ENCODE measurements around the gene FTSJ3. TPM values are rescaled to one million over a fixed set of nuclear protein-coding genes. Genes with fewer than 3 reads are reported as not detected.
A peak's percentile ranks its signal among the peaks of the same experiment; 100 is the strongest.

The FTSJ3 gene
- total and polyA plus RNA-seq, 11 donors: 12.5 to 46.5 (median 25.7) TPM

DNA sequence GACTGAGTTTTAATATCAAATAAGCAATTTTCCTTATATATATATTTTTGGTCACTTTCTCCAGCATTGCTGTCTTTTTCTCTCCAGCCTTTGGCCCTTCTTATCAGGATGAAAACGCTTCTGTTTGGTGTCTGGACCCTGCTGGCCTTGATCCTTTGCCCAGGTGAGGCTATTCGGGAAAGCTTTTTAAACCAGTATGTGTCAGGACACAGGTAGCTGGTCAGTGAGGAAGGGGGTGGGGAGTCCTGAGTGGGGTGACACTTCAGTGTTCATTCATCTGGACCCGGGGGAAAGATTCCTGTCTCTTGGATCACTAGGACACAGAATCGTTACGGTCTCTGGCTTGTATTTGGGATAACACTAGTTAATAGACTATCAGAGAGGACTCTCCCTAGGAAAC lies 27.2 kb upstream of the FTSJ3 start:
- 74 to 86% (median 83%) methylated on average over 5 of the region's 5 CpGs for WGBS, 4 donors
- H3K36me3 ChIP-seq: no peaks in the 10 kb centered on the region
- intact Hi-C loops (cut with DNase I): no loop called here

DNA sequence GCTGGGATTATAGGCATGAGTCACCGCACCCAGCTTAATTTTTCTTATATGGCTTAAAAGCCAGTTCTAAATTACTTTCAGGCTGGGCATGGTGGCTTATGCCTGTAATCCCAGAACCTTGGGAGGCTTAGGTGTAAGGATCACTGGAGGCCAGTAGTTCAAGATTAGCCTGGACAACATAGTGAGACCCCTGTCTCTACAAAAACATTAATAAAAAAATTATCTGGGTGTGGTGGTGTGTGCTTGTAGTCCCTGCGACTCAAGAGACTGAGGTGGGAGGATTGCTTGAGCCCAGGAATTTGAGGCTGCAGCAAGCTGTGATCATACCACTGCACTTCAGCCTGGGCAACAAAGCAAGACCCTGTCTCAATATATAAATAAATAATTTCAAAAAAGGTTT lies 25.8 kb upstream of the FTSJ3 start:
- TF ChIP-seq, protein P1, sequence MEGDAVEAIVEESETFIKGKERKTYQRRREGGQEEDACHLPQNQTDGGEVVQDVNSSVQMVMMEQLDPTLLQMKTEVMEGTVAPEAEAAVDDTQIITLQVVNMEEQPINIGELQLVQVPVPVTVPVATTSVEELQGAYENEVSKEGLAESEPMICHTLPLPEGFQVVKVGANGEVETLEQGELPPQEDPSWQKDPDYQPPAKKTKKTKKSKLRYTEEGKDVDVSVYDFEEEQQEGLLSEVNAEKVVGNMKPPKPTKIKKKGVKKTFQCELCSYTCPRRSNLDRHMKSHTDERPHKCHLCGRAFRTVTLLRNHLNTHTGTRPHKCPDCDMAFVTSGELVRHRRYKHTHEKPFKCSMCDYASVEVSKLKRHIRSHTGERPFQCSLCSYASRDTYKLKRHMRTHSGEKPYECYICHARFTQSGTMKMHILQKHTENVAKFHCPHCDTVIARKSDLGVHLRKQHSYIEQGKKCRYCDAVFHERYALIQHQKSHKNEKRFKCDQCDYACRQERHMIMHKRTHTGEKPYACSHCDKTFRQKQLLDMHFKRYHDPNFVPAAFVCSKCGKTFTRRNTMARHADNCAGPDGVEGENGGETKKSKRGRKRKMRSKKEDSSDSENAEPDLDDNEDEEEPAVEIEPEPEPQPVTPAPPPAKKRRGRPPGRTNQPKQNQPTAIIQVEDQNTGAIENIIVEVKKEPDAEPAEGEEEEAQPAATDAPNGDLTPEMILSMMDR (IDR thresholded peaks at IDR 0.05): no peak
- no peak for TF ChIP-seq POLR2A (IDR thresholded peaks at IDR 0.05)
- Histone ChIP-seq H3K4me3 (no peak overlapping the region), H3K9me3 (no peaks in the 10 kb centered on the region), H3K27me3 (no peaks in the 10 kb centered on the region), H3K4me1 (peaks cover 0 to 12% (median 5%) of the 10 kb centered on the region in 12 donors), H3K36me3 (no peaks in the 10 kb centered on the region), H3K27ac (no peak overlapping the region)
- no peak for DNase-seq
- WGBS, 4 donors: 87 to 95% (median 92%) methylated on average over 2 of the region's 2 CpGs
- intact Hi-C loops (cut with DNase I): no loop called here
- ATAC-seq: no peak

More for the DNA sequence above, 27.2 kb upstream of the FTSJ3 start:
- ATAC-seq (no peak), DNase-seq (no peak)
- no peak overlapping the region for H3K4me3 ChIP-seq
- no peaks in the 10 kb centered on the region for H3K9me3 ChIP-seq
- no peaks in the 10 kb centered on the region for H3K27me3 ChIP-seq
- TF ChIP-seq POLR2A (IDR thresholded peaks at IDR 0.05): no peak
- H3K4me1 ChIP-seq: no peaks in the 10 kb centered on the region
- H3K27ac ChIP-seq: no peak overlapping the region

DNA sequence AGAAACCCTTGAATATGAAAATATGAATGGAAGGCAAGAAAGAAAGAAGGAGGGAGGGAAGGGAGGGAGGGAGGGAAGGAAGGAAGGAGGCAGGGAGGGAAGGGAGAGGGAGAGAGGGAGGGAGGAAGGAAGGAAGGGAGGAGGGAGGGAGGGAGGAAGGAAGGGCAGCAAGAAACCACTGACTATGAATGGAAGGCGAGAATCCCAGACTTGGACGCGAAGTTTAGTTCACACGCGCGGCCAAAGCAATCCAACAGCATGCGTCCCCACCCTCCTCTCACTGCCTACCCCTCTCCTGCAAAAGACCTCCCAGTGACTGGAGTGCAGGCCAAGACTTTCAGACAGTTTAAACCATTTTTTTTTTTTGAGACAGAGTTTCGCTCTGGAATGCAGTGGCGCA lies 22.9 kb upstream of the FTSJ3 start:
- TF ChIP-seq, protein P1 (IDR thresholded peaks at IDR 0.05): no peak
- TF ChIP-seq POLR2A (IDR thresholded peaks at IDR 0.05): no peak
- H3K9me3 ChIP-seq: no peaks in the 10 kb centered on the region
- H3K4me1 ChIP-seq: peaks cover 0 to 12% (median 5%) of the 10 kb centered on the region in 12 donors
- WGBS, 4 donors: 66 to 78% (median 73%) methylated on average over 9 of the region's 9 CpGs
- ATAC-seq (no peak), DNase-seq (no peak)
- H3K27me3 ChIP-seq: no peaks in the 10 kb centered on the region
- intact Hi-C loops (cut with DNase I): no loop called here
- H3K36me3 ChIP-seq: no peaks in the 10 kb centered on the region
- no peak overlapping the region for H3K4me3 ChIP-seq
- no peak overlapping the region for H3K27ac ChIP-seq

DNA sequence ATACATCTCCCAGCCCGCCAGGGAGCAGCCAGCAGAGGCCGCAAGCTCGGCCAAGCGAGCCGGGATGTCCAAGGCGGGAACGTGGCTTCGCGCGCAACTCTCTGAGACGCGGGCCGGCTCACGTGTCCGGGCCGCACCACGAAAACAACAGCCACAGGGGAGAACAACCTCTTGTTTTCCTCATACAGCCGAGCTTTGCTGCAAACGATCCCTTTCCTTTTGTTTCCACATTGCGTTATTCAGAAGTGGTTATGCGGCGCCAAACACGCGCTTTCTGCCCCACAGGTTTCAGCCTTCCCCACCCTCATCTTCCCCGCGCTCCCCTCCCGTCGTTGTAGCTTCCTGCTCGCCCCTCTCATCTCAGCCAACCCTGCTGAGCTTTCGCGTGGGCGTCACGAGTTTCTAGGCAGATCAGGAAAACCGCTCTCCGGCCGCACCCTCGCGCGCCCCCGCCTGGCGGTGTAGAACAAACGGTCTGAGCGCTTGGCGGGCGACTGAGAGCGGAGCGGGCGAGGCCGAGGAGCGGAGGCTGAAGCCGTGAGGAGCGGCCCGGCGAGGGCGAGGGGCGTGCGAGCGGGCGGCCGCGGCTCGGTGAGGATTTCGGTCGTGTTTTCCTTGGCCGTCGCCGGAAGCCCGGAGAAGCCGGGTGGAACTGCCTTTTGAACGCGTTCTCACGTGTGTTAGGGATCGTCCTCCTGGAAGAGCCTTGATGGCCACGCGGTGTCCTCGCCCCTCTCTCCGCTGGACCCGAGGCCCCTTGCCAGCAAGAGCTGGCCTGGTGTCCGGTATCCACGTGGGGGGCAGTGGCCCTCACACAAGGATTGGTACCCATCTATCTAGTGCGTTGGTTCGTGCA lies 21.6 kb upstream of the FTSJ3 start:
- TF ChIP-seq, protein P1 (IDR thresholded peaks at IDR 0.05): peak; percentile 54 to 83 (median 72)
- TF ChIP-seq POLR2A (IDR thresholded peaks at IDR 0.05): no peak
- no peaks in the 10 kb centered on the region for H3K9me3 ChIP-seq

More for the DNA sequence above, 21.6 kb upstream of the FTSJ3 start:
- 7 to 24% (median 13%) methylated on average over 38 to 82 of the region's 82 CpGs for WGBS, 4 donors
- H3K27ac ChIP-seq: peak overlapping the region in 7 of 12 donors; percentile 2 to 76 (median 55)
- intact Hi-C loops (cut with DNase I): no loop called here
- H3K27me3 ChIP-seq: no peaks in the 10 kb centered on the region
- H3K36me3 ChIP-seq: no peaks in the 10 kb centered on the region
- peak overlapping the region in 10 of 12 donors; percentile 14 to 52 (median 41) for H3K4me3 ChIP-seq
- peak; percentile 93 to 97 (median 95) for DNase-seq
- H3K4me1 ChIP-seq: peaks cover 0 to 17% (median 5%) of the 10 kb centered on the region in 12 donors
- peak; percentile 88 to 96 (median 94) for ATAC-seq

All from heart left ventricle (tissue), 16 donors.